GM18526 (cell line): ENCODE measurements around the gene CDH11.

Experiments used
- POLR2A ChIP-seq: IDR thresholded peaks from 3 replicates; pipeline ENCODE4 v1.6.1; 2011; ENCODE audit not compliant: insufficient read length; ENCODE audit errors: extremely low read depth

The CDH11 gene

DNA sequence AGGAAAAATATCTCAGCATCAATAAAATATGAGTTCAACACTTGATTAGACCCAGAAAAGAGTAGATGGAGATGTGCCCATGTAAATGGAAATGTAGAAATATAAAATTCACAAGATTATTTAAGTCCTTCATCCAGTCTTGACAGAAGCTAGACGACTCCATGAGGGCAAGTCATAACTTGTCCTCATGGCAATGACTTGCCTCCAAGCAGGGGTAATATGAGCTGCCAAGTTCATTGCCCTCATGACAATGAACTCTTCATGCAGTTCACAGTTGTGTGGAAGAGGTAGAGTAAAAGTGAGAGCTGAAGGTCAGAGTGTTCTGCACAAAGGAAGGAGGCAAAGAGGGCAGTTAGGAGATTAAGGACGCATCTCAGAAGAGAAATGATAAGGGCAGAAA, 22.3 kb downstream of the CDH11 start:
- TF ChIP-seq POLR2A, result no peak

DNA sequence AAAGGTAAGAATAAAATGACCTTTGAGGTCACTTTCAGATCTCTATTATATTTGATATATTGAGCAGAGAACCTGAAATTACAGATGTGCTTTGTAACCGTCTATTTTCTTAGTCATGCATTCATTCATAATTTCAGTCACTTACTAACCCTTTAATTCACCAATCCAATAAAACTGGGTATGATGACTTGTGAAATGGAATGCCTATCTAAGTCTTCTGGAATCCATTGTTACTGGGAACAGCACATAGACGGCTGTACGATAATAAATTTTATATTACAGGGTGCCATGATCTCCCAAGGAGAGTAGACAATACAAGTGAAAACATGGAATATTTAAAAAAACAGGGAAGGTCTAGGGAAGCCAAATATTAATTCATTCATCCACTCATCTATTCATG, 22.9 kb downstream of the CDH11 start:
- TF ChIP-seq POLR2A, result no peak

DNA sequence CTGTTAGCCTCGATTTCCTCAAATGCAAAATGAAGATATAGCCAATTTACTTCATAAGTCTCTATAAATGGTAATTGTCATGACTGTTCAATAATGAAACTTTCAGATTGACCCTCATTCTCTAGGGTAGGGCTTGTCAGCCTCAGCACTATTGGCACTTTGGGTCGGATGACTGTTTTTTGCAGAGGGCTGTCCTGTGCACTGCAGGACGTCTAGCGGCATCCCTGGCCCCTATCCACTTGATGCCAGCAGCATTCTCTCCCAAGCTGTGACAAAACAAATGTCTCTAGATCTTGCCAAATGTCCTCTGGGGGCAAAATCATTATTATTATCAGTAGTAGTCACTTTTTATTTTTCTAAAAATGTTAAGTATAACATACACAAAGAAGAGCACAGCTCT, 24.6 kb downstream of the CDH11 start:
- no peak for TF ChIP-seq POLR2A

DNA sequence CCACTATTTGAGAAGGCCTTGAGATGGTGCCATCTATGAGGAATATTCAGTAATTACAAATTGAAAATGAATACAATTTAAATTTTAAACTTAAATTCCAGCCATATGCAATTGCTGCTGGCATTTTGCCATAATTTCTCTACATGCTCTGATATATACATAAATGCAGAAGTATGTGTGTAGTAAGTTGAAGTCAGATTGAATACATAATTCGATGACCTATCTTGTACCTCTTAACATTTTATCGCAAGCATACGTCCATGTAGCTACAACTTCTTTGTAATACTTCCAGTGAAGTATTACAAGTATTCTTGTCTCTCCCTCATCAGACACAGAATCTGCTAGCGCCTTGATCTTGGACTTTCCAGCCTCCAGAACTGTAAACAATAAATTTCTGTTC, 26.0 kb downstream of the CDH11 start:
- no peak for TF ChIP-seq POLR2A

DNA sequence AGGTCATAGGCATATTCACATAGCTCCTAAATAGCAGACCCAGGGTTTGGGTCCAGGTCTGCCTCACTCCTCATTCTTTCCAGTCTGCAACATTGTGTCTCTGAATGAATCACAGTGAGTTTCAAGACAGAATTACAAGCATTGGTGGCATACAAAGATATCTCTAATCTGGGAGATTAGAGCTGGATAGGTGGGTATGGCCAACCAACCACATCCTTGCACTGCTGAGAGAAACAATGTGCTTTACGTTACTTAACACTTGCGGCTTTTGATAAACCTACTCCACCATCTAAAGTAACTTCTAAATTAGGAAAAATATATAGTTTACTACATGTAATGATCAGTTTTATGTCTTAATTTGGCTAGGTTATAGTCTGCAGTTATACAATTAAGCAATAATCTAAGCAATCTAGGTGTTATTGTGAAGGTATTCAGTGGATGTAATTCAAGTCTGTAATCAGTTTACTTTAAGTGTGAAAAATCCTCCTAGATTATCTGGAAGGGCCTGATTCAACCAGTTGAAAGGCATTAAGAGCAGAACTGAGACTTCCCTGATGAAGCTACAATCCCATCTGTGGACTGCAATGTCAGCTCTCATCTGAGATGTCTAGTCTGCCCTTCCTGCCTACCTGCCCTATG, 26.7 kb downstream of the CDH11 start:
- TF ChIP-seq POLR2A, result no peak

DNA sequence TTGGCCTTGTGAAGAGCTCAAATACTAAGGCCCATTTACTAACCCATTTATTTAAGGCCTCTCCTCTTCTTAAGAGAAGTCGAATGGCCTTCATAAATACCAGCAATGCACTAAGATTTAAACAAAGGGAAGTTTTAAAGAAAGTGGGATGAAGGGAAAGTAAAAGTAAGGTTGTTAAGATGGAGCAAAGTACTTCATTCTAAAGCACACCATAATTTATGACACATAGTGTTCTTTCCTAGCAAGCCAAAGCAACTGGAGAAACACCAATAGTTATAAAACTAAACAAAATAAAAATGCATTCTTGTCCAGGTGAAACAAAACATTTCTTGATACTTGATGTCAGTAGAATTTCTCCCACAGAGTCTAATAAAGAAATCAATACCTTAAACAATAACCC, 27.9 kb downstream of the CDH11 start:
- TF ChIP-seq POLR2A, result no peak

DNA sequence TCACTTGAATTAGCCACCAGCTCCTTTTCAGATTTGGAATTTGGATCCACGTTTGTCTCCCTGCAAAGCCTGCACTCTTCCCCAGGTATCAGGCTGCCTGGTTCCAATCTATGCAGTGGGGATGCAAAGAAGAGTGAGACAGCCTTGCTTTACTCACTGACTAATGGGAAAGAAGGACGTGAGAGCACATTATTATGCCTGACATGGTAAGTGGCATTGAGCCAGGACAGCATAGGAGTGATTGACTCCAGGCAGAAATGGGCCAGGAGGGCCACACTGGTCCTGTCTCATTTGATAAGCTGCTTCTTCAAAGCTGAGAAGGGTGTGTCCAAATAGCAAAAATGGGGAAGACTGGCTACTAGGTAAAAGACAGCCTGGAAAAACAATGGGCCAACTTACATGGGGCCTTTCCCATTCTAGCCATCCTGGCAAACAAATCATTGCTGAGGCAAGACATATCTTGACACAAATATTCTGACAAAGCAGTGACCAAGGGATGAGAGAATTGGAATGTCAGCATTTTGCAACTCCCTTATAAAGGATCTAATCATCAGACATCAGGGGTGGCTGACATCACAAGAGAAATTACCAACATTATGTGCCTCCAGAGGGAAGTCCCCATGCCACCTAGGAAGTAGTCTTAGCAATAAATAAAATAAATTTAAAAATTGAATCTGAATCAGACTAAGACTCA, 38.6 kb downstream of the CDH11 start:
- TF ChIP-seq POLR2A, result no peak

DNA sequence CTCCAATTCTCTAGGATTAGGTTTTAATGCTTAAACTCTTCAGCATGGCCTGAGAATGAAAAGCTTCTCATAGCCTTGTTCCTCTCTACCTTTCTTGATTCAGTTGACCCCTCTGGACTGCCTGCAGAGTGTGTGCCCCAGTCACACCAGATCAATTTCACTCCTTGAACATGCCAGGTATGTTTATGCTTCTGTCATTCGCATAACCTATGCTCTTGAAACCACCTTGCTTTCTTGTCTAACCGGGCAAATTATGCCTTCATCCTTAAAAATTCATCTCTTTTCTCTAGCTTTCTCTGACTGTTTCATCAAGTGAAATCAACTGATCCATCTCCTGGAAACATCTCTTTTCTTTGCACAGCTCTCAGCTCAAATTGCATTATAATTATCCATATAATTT, 42.3 kb downstream of the CDH11 start:
- TF ChIP-seq POLR2A, result no peak

DNA sequence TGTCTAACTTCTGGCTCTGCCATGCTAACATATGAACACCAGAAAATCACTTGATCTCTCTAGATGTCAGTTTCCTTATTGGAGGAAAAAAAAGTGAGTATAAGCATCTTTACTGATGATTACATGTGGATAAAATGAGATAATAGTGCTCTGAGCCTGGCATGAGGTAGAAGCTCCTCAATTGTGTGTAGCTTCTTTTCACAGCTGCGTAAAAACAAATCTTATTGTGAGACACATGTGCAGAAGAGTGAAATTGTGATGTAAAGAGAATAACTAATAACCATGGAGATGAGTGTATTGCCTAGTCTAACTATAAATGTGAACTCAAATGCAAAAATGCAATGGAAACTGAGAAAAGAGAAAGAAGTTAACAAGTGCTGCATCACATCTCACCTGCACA, 44.7 kb downstream of the CDH11 start:
- no peak for TF ChIP-seq POLR2A

DNA sequence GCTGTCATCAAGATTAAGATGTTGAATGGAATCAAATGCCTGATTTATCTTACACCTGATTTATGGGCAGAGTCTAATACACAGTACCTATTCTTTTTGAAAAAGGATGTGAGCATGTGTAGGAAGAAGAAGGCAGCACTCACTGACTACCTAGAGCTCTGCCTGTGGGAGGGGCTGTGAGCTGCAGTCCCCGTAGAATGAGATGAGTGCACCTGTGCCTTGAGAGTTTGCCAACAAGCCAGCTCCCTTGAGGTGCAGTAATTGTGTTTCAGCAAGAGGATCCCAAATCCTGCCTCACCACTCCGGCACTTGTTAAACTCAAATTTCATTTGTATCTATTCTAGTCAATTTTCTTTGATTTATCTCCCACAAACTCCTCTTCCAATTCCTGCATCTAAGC, 46.0 kb downstream of the CDH11 start:
- no peak for TF ChIP-seq POLR2A

DNA sequence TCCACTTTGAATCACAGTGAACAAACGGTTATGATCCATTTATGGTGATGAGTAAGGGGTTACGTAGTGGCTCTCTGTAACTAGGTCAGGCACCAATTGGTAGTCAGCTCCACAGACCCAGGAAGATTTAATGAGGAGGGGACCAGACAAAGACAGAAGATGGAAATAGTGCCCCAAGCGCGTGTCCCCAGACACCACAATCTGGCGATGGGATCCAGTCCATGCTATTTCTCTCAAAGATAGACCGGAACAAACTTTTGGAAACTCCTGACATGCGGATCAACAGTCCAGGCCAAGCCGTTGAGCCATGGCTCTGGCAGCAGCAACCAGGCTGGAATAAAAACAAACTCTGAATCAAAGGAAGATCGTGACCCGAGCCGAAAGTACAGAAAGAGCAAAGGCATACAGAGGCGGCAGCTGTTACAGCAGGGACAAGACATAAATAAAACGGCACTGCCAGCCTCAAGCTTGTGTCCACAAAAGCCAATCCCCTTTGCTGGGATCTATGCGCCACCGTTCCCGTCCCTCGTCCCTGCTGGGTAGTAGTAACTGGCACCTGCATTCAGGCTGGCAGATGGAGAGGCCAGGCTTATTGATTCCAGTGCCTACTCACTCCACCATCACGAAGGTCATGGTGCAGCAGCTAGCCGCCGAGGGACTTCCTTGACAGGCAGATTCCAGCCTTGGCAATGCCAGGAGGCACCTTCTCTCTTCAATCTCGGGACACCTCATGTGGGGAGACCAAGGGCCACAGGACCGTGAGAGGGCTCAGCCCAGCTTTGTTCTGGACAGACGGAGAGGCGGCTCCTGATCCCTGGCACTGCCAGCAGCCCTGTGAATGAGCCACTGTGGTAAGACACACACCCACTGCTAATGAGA, 50.2 kb downstream of the CDH11 start:
- no peak for TF ChIP-seq POLR2A

DNA sequence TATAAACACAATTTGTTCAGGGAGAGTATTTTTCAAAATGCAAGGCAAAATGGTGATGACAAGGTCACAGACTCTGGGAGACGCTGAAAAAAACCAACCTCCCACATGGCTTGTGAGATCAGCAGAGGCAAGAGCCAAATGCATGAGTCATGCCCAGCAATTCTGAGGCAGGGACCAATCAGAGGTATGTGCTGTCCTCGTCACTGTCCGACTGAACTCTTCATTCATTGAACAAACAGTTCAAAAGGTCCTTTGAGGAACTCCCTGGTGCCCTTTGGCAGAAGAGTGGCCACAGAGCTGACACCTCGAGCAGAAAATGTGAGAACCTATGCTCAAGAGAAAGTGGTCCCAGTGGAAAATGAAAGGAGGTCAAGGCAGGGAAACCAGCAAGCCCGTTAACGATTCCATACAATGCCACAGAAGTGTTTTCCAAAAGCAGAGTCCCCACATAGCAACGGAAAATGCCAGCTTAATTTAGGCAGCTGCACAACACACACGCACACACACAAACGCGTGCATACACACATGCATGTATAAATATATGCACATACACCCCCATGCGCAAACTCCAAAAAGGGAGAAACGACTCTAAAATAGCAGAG, 50.9 kb downstream of the CDH11 start:
- no peak for TF ChIP-seq POLR2A

DNA sequence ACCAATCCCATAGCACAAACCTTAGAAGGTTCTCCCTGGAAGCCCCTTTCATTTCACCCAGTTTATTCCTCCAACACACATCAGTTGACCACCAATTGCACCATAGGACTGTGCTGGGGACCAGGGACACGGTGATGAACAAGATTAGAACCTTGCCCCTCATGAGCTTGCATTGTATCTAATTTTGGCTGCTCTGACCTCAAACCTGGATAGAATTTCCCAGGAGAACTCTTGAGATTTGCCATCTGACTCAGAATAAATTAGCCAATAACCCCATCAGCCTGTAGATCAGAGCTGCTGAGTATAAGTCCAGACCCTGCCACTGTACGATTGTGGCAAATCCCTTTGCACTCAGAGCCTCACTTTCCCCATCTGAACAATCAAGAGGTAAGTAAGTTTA, 52.1 kb downstream of the CDH11 start:
- no peak for TF ChIP-seq POLR2A

DNA sequence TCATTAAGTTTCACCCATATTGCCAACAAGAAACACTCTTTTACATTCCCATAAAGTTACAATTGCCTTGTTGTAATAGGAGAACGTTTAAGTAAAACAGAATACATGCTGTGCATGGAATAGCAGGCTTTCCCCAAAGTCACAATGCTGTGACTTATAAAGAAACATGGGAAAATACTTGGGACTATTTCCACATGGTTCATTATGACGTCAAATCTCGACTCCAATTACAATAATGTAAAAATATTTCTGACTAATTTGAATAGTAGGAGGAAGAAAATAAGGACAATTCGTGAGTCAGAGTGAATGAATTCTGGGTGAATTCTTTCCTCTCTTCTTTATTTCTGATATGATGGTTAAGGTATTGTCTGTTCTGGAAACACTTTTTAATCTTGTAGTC, 52.8 kb downstream of the CDH11 start:
- no peak for TF ChIP-seq POLR2A

DNA sequence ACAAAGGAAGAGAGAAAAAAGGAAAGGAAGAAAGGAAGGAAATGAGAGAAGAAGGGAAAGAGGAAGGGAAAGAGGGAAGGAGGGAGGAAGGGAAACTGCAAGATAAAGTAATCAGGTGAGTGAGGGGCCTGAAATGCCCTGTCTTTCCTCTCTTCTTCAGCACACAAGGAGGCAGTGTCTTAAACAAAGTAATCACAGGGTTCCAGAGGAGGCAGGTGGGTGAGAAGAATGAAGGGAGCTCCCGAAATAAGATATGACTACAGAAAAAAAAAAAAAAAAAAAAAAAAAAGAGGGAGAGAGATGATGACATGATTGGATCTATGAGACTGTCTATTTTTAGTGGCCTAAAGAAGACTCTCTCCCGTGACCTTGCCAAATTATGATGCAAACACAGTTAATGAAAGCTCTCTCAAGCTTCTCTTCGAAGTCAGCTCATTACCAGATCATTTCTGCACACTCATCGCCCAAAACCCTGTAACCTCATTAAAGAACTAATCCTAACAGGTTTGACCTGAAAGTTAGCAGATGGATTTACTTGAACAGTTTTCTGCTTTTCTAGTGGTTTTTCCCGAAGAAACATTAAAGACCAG, 53.6 kb downstream of the CDH11 start:
- TF ChIP-seq POLR2A, result no peak
